Mesenchymal stem cell (in vitro differentiated cells and primary cell): Measurements from ENCODE around the gene CNTRL.

Experiments used
- DNase-seq: peaks from one replicate; pipeline ENCODE4 v3.0.0-alpha.2; 2013
- H2AFZ ChIP-seq: one replicate; pipeline ENCODE4 v1.6.1; 2013; ENCODE audit warnings: low read depth, mild to moderate bottlenecking, control low read depth, inconsistent platforms, low read length, moderate library complexity
- H2AK5ac ChIP-seq: 2 replicates; pipeline ENCODE4 v1.6.1; 2013; ENCODE audit warnings: low read length, moderate library complexity, mild to moderate bottlenecking, inconsistent platforms; ENCODE audit not compliant: severe bottlenecking
- H2BK120ac ChIP-seq: one replicate; pipeline ENCODE4 v1.6.1; 2013; ENCODE audit warnings: low read depth, mild to moderate bottlenecking, inconsistent platforms, low read length, moderate library complexity
- H2BK12ac ChIP-seq, 2 experiments: one replicate each; pipeline ENCODE4 v1.6.1; 2013; ENCODE audit warnings: inconsistent platforms in 2 of 2, low read length in 2 of 2, mild to moderate bottlenecking in 2 of 2, moderate library complexity in 2 of 2, control low read depth in 1 of 2
- H2BK15ac ChIP-seq: one replicate; pipeline ENCODE4 v1.6.1; 2013; ENCODE audit warnings: mild to moderate bottlenecking, low read depth, inconsistent platforms; ENCODE audit not compliant: poor library complexity, severe bottlenecking
- H2BK5ac ChIP-seq: 2 replicates; pipeline ENCODE4 v1.6.1; 2013; ENCODE audit warnings: low read depth, mild to moderate bottlenecking, low read length, control low read depth, inconsistent platforms; ENCODE audit not compliant: poor library complexity, severe bottlenecking
- H3K14ac ChIP-seq, 2 experiments: one replicate each; pipeline ENCODE4 v1.6.1; 2013; ENCODE audit warnings: inconsistent platforms in 2 of 2, low read length in 2 of 2, control low read depth in 1 of 2, mild to moderate bottlenecking in 1 of 2, moderate library complexity in 1 of 2
- H3K18ac ChIP-seq, 2 experiments: one replicate each; pipeline ENCODE4 v1.6.1; 2013; ENCODE audit warnings: inconsistent platforms in 2 of 2, low read length in 2 of 2, control low read depth in 1 of 2, low read depth in 1 of 2, mild to moderate bottlenecking in 1 of 2
- H3K23ac ChIP-seq, 2 experiments: one replicate each; pipeline ENCODE4 v1.6.1; 2013; ENCODE audit warnings: inconsistent platforms in 2 of 2, low read length in 2 of 2, mild to moderate bottlenecking in 2 of 2, moderate library complexity in 2 of 2, control low read depth in 1 of 2
- H3K27ac ChIP-seq: 2 replicates; pipeline ENCODE4 v1.5.1; 2013; ENCODE audit warnings: mild to moderate bottlenecking, moderate library complexity, low read length, control low read depth, inconsistent platforms; ENCODE audit not compliant: poor library complexity, severe bottlenecking
- H3K27me3 ChIP-seq, 2 experiments: 2 replicates each; pipeline versions ENCODE4 v1.6.1 to v1.7.0; 2013; ENCODE audit warnings: low read length in 2 of 2, mild to moderate bottlenecking in 2 of 2, moderate library complexity in 2 of 2, control low read depth in 1 of 2, inconsistent platforms in 1 of 2; ENCODE audit not compliant: control insufficient read depth in 1 of 2, insufficient read depth in 1 of 2
- H3K36me3 ChIP-seq, 2 experiments: 2 replicates each; pipeline versions ENCODE4 v1.6.1 to v1.7.0; 2013; ENCODE audit warnings: low read length in 2 of 2, control low read depth in 1 of 2, inconsistent platforms in 1 of 2, low read depth in 1 of 2, mild to moderate bottlenecking in 1 of 2; ENCODE audit not compliant: insufficient read depth in 2 of 2, control insufficient read depth in 1 of 2
- H3K4ac ChIP-seq, 2 experiments: one replicate each; pipeline ENCODE4 v1.6.1; 2013; ENCODE audit warnings: inconsistent platforms in 2 of 2, low read length in 2 of 2, mild to moderate bottlenecking in 2 of 2, moderate library complexity in 2 of 2, control low read depth in 1 of 2, low read depth in 1 of 2
- H3K4me1 ChIP-seq: 2 replicates; pipeline ENCODE4 v1.6.1; 2013; ENCODE audit warnings: low read depth, low read length, control low read depth; ENCODE audit not compliant: control insufficient read depth, insufficient read depth
- H3K4me2 ChIP-seq: 2 replicates; pipeline ENCODE4 v1.6.1; 2013; ENCODE audit warnings: low read length, mild to moderate bottlenecking, inconsistent platforms; ENCODE audit not compliant: poor library complexity, severe bottlenecking
- H3K4me3 ChIP-seq, 2 experiments: 2 replicates each; pipeline versions ENCODE4 v1.5.1 to v1.7.0; 2013; ENCODE audit warnings: low read length in 2 of 2, mild to moderate bottlenecking in 2 of 2, control low read depth in 1 of 2, low read depth in 1 of 2; ENCODE audit not compliant: insufficient read depth in 1 of 2
- H3K79me1 ChIP-seq: replicated peaks from 2 replicates; pipeline ENCODE4 v1.6.1; 2013; ENCODE audit warnings: mild to moderate bottlenecking, control low read depth, low read length, inconsistent platforms; ENCODE audit not compliant: poor library complexity, severe bottlenecking
- H3K9ac ChIP-seq: 2 replicates; pipeline ENCODE4 v1.7.0; 2013; ENCODE audit warnings: mild to moderate bottlenecking, low read length, moderate library complexity
- H3K9me3 ChIP-seq: 2 replicates; pipeline ENCODE4 v1.7.0; 2013; ENCODE audit warnings: mild to moderate bottlenecking, low read length; ENCODE audit not compliant: control insufficient read depth
- H4K8ac ChIP-seq: one replicate; pipeline ENCODE4 v1.6.1; 2013; ENCODE audit warnings: inconsistent platforms, mild to moderate bottlenecking, low read length, moderate library complexity
- H4K91ac ChIP-seq: one replicate; pipeline ENCODE4 v1.6.1; 2013; ENCODE audit warnings: mild to moderate bottlenecking, low read length, inconsistent platforms
- WGBS: methylation state at CpG from one replicate; pipeline ENCODE4 v1.1.7; 2013; ENCODE audit warnings: mixed read lengths; 5-methylcytosine and 5-hydroxymethylcytosine counted together

The CNTRL gene

GRCh38 chr9:121171236-121171635 is 96.5 kb downstream of the CNTRL start:
- H3K14ac ChIP-seq: no peak overlapping the region
- no peak overlapping the region for H2AFZ ChIP-seq
- peaks cover 25 to 87% of the 10 kb centered on the region in 2 experiments for H3K36me3 ChIP-seq
- no peak overlapping the region for H3K27ac ChIP-seq
- no peak overlapping the region for H3K18ac ChIP-seq
- H2BK5ac ChIP-seq: no peak overlapping the region
- no peak overlapping the region for H4K91ac ChIP-seq
- H3K4me3 ChIP-seq: no peak overlapping the region
- H3K79me1 ChIP-seq: peaks cover 3% of the 10 kb centered on the region
- H4K8ac ChIP-seq: no peak overlapping the region
- no peak overlapping the region for H3K23ac ChIP-seq
- 97% methylated on average over 5 of the region's 5 CpGs for WGBS
- H3K9ac ChIP-seq: no peak overlapping the region
- H3K4me2 ChIP-seq: no peak overlapping the region
- DNase-seq: no peak
- no peaks in the 10 kb centered on the region for H3K4me1 ChIP-seq
- no peak overlapping the region for H2BK12ac ChIP-seq
- no peaks in the 10 kb centered on the region for H3K9me3 ChIP-seq
- no peak overlapping the region for H2AK5ac ChIP-seq
- H3K27me3 ChIP-seq: no peaks in the 10 kb centered on the region
- no peak overlapping the region for H2BK120ac ChIP-seq
- H2BK15ac ChIP-seq: no peak overlapping the region
- no peak overlapping the region for H3K4ac ChIP-seq

- Histone ChIP-seq H3K36me3 (peaks cover 26 to 91% of the 10 kb centered on the region in 2 experiments), H3K79me1 (peaks cover 4% of the 10 kb centered on the region), H2AFZ (no peak overlapping the region), H3K14ac (no peak overlapping the region), H2AK5ac (no peak overlapping the region), H4K8ac (no peak overlapping the region), H2BK12ac (no peak overlapping the region), H3K4me3 (no peak overlapping the region), H2BK120ac (no peak overlapping the region), H3K9ac (no peak overlapping the region), H3K4me2 (no peak overlapping the region), H3K27ac (no peak overlapping the region), H3K9me3 (no peaks in the 10 kb centered on the region), H3K4ac (no peak overlapping the region), H4K91ac (no peak overlapping the region), H3K4me1 (no peaks in the 10 kb centered on the region), H3K18ac (no peak overlapping the region), H2BK15ac (no peak overlapping the region), H3K23ac (no peak overlapping the region), H2BK5ac (no peak overlapping the region), H3K27me3 (no peaks in the 10 kb centered on the region)
- no CpG with 5 or more reads among the region's 1 CpG for WGBS
- DNase-seq: no peak
These were observed 98.2 kb downstream of the CNTRL start for GRCh38 chr9:121172726-121173487.

- WGBS: 97% methylated on average over 6 of the region's 7 CpGs
- no peak for DNase-seq
- H4K91ac ChIP-seq: no peak overlapping the region
These were observed 98.7 kb downstream of the CNTRL start for GRCh38 chr9:121173501-121173900.

GRCh38 chr9:121178676-121179372 is 104.1 kb downstream of the CNTRL start:
- no peaks in the 10 kb centered on the region for H3K9me3 ChIP-seq
- H3K14ac ChIP-seq: no peak overlapping the region
- H3K79me1 ChIP-seq: peaks cover 9% of the 10 kb centered on the region
- H3K4me3 ChIP-seq: no peak overlapping the region
- no peak overlapping the region for H2BK15ac ChIP-seq
- no peak overlapping the region for H3K23ac ChIP-seq
- H4K8ac ChIP-seq: no peak overlapping the region
- H3K27me3 ChIP-seq: no peaks in the 10 kb centered on the region
- H2AFZ ChIP-seq: no peak overlapping the region
- H3K4me1 ChIP-seq: peaks cover 1% of the 10 kb centered on the region
- no peak overlapping the region for H2BK5ac ChIP-seq
- peak overlapping the region; percentile 35 for H3K27ac ChIP-seq
- WGBS: 96% methylated on average over 5 of the region's 6 CpGs
- no peak for DNase-seq
- no peak overlapping the region for H3K4me2 ChIP-seq
- H2AK5ac ChIP-seq: no peak overlapping the region
- H3K18ac ChIP-seq: no peak overlapping the region
- no peak overlapping the region for H4K91ac ChIP-seq
- no peak overlapping the region for H2BK120ac ChIP-seq
- no peak overlapping the region for H3K4ac ChIP-seq
- no peak overlapping the region for H2BK12ac ChIP-seq
- H3K9ac ChIP-seq: no peak overlapping the region
- H3K36me3 ChIP-seq: peaks cover 11 to 94% of the 10 kb centered on the region in 2 experiments

More at GRCh38 chr9:121173501-121173900, 98.7 kb downstream of the CNTRL start:
- Histone ChIP-seq H2BK12ac (no peak overlapping the region), H3K14ac (no peak overlapping the region), H2AK5ac (no peak overlapping the region), H3K27me3 (no peaks in the 10 kb centered on the region), H3K4me3 (no peak overlapping the region), H3K27ac (no peak overlapping the region), H2BK5ac (no peak overlapping the region), H3K4ac (no peak overlapping the region), H3K4me2 (no peak overlapping the region), H3K36me3 (peaks cover 26 to 91% of the 10 kb centered on the region in 2 experiments), H3K4me1 (no peaks in the 10 kb centered on the region), H3K18ac (no peak overlapping the region), H2BK120ac (no peak overlapping the region), H3K9me3 (no peaks in the 10 kb centered on the region), H3K9ac (no peak overlapping the region), H2AFZ (no peak overlapping the region), H3K23ac (no peak overlapping the region), H2BK15ac (no peak overlapping the region), H4K8ac (no peak overlapping the region), H3K79me1 (peaks cover 4% of the 10 kb centered on the region)
